OCI-LY1 (cell line): ENCODE data around the gene GRID2IP.

Experiments used
- CTCF ChIP-seq: fragments of 200-600 bp; sonication (generic), shearing (Covaris generic); IDR thresholded peaks from 2 replicates; pipeline ENCODE4 v1.5.1; 2017; ENCODE audit warnings: mild to moderate bottlenecking, antibody characterized with exemption, low read length, moderate library complexity, mixed read lengths
- EZH2 ChIP-seq: fragments of 200-600 bp; sonication (generic), shearing (Covaris generic); IDR thresholded peaks from 2 replicates; pipeline ENCODE4 v1.8.0; 2017; ENCODE audit warnings: borderline replicate concordance, mixed run types, mild to moderate bottlenecking, antibody characterized with exemption, low read length, moderate library complexity, mixed read lengths

GRCh38 chr7:6562106-6562505 lies 10.8 kb upstream of the GRID2IP start:
- TF ChIP-seq CTCF (no peak), EZH2 (no peak)
